HL-60 (cell line): ENCODE measurements around the gene CHI3L1.

ENCODE experiments used
- CTCF ChIP-seq: IDR thresholded peaks from one replicate; pipeline ENCODE4 v1.5.1; 2011; ENCODE audit warnings: low read length, control low read depth, inconsistent platforms; ENCODE audit not compliant: insufficient read depth
- GABPA ChIP-seq: IDR thresholded peaks from 2 replicates; pipeline ENCODE4 v1.6.1; 2012; ENCODE audit warnings: low read depth
- POLR2AphosphoS5 ChIP-seq: IDR thresholded peaks from 2 replicates; pipeline ENCODE4 v1.6.1; 2012; ENCODE audit warnings: low read depth
- REST ChIP-seq: IDR thresholded peaks from 2 replicates; pipeline ENCODE4 v1.6.1; 2012; ENCODE audit warnings: low read depth; ENCODE audit not compliant: insufficient replicate concordance
- SPI1 ChIP-seq: IDR thresholded peaks from 2 replicates; pipeline ENCODE4 v1.6.1; 2012; ENCODE audit warnings: low read depth, mild to moderate bottlenecking, borderline replicate concordance

- TF ChIP-seq CTCF (no peak), SPI1 (no peak), POLR2AphosphoS5 (peak; percentile 17; the same call in 1 of the 2 replicates), REST (no peak), GABPA (no peak)
Observed at GRCh38 chr1:203177470-203178039, 8.9 kb downstream of the CHI3L1 start.
